GM15510 (cell line): Measurements from ENCODE around the gene SPATA2.

Experiments used
- POLR2A ChIP-seq: IDR thresholded peaks from 3 replicates; pipeline ENCODE4 v1.6.1; 2011; ENCODE audit warnings: borderline replicate concordance; ENCODE audit not compliant: insufficient read length; ENCODE audit errors: extremely low read depth

Gene SPATA2

DNA sequence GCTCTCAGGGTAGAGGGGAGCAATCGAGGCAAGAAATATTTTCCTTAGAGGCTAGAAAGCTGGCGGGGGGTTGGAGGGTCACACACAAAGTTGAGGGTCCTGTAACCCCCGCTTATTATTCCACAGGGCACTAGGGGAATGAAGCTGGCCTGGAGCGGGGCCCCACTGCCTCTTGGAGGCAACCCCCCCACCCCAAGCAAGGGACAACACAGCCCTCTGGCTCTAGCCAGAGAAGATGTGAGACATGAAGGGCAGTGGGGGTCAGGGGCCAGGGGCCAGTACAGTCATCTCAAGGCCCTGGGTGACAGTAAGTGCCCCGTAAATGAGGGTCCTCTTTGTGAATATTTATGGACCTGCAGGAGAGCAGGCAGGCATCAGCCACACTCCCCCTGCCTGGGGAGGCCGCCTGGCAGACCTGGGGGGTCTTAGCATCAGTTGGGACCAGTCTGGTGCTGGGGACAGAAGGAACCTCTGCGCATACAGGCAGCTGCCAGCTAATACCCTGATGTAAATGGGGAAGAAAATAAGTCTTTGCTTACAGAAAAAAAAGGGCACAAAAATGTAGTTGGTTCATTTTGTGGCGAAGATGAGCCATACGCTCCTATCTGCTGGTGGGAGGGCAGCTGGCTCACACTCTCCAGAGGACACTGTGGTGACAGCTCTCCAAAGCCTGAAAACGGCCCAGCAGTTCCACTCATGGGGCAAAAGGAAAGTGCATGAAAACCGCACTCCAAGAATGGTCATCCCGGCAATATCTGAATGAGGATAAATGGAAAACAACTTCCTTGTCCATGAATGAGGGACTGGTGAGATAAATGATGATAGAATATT lies 21.9 kb downstream of the SPATA2 start:
- no peak for TF ChIP-seq POLR2A

DNA sequence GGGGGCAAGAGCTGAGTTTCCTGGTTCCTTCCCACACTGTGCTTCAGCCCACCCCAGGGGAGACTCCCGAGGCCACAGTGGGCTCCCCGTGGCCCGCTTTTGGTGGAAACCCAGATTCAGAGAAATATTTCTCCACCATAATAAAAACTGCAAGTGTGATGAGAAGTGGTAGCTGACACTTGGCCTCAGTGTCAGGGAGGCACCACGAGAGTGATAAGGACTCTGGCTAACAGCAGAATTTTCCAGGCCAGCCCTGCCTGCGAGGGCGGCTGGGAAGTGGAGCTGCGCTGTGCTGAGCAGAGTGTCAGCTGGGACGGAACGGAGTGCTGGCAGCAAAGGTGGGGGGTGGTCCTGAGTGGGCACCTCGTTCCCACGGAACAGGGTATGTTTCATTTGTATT lies 22.5 kb downstream of the SPATA2 start:
- no peak for TF ChIP-seq POLR2A

DNA sequence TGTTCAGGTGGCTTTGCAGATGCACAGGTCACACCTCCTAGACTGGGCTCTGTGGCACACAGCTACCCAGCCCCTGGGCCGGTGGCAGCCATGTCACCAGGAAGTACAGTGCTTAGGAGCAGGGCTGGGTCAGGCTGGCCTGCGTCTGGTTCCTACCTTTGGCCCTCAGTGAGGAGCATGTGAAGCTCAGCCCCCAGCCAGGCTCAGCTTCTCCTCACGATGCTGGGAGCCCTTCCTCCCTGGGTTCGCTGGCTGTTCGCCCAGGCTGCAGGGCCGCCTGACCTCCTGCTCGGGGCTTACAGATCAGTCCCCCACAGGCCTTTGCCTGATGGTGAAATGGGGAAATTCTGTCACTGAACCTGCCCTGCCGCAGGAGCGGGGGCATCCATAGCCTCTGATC lies 23.1 kb downstream of the SPATA2 start:
- no peak for TF ChIP-seq POLR2A

DNA sequence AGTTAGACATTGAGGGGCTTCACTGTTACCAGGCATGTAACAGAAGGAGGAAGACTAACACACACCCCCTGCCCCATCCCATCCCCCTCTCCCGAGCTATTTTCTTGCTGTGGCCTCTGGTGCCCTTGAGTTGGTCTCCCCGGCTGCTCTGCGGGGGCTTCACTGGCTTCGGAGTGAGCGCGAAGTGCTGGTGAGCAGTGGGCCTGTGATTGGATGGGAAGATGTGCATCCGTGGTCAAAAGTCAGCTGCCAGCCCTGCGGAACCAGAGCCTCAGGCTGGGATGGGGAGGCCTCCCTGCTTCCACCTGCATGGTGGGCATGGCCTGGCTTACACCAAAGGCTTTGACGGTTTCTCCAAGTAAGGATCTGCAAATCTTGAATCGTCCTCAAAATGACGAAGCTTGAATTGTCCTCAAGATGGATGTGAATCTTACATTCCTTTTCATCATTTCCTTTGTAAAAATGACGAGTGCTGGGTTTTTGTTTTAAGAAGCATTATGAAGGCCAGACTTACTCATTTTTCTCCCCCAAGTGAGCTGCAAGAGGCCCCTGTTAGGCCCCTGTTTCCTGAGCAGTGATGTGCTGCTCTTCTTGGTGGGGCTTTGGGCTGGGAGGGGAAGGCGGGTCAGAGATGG lies 23.7 kb downstream of the SPATA2 start:
- no peak for TF ChIP-seq POLR2A

DNA sequence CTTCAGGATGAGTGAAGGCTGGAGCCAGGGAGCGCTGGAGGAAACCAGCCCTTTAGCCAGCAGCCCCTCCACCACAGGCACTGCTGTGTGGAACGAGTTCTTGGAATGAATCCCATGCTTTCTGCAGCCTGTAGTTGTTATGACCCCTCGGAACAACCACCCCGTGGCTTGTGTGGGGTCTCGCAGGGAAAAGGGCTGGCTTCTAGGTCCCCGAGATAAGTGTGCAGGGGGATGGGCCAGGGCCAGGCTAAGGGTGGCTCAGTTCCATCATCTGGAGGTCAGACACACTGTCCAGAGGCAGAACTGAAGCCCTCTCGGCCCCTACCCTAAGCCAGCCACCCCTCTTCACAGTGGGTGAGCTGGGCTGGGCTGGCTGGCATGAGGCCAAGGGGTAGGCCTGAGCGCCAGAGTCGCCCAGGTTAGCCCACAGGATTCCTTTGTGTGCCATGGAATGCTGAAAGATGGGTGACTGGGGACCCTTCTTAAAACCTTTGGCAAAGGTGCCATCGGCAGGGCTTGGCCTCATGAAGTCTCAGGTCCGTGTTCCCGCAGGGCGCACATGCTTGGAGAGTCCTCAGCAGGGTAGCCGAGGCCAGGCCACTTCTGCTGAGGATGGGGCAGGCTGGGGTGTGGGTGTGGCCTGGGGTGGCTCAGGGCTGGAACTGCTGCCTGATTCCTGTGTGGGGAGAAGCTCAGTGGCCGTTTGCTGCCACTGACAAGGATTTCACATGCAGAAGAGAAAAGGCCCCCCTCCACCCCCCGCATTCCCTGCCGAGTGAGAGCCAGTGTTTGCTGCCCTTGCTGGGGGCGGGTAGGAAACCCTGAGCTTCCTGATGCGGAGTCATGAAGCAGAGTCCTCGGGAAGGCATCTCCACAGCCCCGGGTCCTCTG lies 24.6 kb downstream of the SPATA2 start:
- TF ChIP-seq POLR2A: no peak

DNA sequence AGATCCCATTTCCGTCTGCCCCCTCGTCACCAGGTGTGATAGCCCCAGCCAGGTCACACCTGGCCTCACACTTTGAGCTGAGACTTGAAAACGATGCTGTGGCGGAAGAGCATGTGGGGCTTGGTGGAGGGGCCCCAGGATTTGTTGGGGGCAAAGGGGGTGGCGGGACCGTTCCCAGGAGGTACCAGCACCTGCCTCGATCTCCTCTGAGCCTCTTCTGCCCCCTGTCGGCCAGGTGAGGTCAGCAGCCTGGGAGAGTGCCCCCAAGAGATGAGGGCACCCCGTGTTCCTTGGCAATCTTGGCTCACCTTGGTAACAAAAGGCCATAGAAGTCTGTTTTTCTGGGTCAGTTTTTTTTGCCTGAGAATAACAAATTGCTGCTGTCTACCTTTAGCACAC lies 25.4 kb downstream of the SPATA2 start:
- TF ChIP-seq POLR2A: no peak

DNA sequence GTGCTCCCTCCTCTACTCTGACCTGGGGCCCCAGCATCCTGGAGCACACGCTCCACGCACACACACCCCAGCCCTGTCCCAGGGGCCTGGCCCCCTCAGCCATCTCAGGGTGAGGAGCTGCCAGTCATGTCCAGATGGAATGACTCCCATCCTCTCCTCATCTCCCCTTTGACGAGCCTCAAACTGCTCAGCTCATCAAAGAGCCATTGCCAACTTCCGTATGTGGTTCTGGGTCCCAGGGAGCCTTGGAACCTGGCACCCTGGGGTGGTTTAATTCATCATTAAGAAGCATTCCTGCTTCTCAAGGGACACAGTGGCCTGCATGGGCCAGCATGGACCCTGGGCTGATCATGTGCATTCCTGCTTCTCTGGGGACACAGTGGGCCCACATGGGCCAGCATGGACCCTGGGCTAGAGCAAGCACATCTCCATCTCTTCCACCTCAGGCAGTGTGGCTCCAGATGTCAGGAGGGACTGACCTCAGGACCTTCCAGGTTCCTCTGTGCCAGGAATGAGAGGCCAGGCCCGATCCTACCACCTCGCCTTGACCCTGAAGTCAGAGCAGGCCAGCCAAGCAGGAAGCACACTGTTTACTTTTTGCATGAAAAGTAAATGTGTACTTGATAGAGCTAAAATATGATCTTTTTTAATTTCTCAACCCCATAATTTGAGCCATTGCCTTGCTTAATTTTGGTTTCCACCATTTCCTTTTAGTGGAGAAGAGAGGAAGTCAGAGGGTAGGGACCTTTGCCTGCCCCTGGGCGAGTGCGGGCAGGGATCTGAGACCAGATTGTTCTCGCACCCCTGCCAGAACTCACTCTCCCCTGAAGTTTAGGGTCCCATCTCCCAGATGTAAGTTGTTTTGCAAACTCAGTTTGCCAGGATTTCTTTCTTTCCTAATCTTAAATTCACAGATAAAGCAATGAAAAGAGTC lies 26.1 kb downstream of the SPATA2 start:
- no peak for TF ChIP-seq POLR2A

DNA sequence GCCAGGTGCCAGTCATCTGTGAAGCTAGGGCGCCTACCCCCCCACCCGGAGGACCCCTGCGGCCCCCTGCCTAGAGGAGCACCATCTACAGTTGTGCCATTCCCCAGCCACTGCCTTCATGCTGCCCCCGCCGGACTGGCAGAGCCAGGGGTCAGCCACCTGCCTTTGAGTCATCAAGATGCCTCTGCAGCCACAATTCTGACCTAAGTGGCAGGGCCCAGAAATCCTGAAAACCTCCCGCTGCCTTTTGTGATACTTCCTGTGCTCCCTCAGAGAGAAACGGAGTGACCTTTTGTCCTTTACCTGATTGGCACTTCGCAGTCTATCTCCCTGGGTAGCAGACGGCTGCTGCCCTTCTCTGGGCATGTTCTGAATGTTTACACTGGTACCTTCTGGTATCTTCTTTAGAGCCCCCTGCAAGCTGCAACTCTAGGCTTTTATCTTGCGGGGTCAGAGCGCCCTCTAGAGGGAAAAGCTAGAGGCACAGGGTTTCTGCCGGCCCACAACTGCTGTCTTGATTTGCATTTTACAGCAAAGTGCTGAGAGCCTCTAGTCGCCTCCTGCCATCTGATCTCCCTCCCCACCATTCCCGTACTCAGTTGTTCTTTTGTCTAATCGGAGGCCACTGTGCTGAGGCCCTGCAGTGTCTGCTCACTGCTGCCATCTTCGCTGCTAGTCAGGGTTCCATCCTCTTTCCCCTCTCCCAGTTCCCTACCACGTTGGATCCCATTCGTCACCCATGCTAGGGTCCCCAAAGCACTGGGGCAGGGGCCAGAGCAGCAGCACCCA lies 26.9 kb downstream of the SPATA2 start:
- TF ChIP-seq POLR2A: no peak

DNA sequence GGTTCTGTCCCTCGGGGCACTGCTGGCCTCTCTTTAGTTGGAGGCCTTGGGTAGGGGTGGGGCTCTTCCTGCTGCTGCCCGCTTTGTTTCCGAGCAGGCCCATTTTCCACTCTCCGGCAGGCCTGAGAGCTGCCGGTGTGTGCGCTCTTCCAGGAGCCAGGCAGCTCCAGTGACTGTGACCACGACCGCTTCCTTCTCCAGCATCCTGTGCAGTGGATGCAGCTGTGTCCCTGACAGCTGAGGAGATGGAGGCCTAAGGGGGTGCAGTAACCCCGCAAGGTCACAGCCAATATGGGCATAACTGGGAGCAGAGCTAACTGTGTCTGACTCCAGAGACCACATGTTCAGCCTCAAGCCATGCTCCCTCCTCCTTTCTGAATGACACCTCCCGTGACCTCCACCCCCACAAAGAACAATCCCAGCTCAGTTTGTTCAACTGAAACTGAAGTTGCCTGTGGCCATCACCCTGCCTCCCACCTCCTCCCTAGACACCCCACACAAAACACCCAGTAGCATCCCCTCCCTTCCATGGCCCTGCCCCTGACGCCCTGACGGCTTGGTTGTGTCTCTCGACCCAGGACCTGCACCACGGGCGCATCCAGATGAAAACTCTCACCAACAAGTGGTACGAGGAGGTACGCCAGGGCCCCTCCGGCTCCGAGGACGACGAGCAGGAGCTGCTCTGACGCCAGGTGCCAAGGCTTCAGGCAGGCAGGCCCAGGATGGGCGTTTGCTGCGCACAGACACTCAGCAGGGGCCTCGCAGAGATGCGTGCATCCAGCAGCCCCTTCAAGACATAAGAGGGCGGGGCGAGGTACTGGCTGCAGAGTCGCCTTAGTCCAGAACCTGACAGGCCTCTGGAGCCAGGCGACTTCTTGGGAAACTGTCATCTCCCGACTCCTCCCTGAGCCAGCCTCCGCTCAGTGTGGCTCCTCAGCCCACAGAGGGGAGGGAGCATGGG lies 27.8 kb downstream of the SPATA2 start:
- TF ChIP-seq POLR2A: no peak

DNA sequence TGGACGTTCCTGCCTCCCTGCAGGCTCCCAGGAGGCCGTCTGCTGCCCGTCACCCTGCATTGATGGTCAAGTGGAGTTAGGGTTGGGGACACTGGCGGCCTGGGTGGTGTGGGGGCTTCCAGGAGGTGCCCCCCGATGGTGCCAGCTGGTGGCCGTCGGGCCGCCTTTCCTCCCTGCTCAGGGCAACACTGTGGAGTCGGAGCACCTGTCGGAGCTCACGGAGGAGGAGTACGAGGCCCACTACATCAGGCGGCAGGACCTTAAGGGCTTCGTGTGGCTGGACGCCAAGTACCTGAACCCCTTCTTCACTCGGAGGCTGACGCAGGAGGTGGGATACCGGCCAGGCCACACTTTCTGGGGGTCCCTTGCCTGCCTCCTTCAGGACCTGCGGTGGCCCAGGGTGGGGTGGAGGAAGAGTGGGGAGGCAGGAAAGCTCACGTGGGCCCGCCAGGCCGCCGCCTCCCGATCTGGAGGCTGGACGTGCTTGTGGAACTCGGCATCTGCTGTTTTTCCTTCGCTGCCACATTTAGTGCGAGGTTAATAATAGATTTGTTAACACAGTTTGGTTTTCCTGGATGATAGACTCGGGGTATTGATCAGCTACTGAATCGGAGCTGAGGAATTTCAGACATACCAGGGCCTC lies 28.6 kb downstream of the SPATA2 start:
- no peak for TF ChIP-seq POLR2A

DNA sequence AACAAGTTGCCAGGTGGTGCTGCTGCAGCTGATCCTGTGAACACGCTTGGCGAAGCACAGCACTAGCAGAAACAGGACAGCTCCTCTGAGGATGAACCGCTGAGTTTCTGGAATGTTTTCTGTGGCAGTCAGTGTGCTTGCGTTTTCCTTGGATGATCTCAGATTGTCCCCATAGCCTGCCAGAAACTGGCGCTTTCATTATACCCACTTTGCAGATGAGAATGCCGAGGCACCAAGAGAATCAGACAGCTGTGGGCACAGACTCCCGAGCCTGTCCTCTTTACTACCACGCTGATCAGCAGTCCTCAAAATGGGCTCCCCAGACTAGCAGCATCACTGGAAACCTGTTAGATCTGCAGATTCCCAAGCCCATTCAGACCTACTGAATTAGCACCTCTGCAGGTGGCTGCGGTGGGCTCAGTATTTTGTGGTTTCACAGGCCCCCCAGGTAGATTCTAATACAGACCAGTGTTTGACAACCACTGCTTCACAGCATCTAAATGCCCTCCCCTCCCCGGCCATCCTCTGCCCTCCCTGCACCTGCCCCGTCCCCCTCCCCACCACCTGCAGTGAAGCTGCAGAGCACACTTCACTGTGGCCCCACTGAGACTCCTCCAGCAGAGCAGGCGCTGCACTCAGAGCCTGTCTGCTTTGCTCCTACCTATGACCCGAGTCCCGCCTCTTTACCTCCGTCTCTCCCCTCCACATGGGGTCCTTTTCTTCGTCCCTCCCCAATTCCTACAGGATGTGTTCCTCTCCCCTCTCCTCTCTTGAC lies 29.6 kb downstream of the SPATA2 start:
- no peak for TF ChIP-seq POLR2A
